PC-9 (cell line): Measurements from ENCODE around the gene FBRSL1. TPM values are rescaled to one million over a fixed set of nuclear protein-coding genes. Genes with fewer than 3 reads are reported as not detected.

Source experiments
- BruUV-seq: library from RNA; stranded (reverse); fragments of 400-500 nt; replicated peaks from 2 replicates; lab custom pipeline; 2021; lab: Mats Ljungman, UMichigan
- CTCF ChIA-PET: fragments of 300-600 bp; sonication (Branson Sonifier 250); formaldehyde crosslinking; loops from one replicate; lab custom pipeline; 2022; ENCODE audit warnings: antibody characterized with exemption; lab: Charles Lee
- POLR2A ChIA-PET: fragments of 300-600 bp; sonication (Branson Sonifier 250); formaldehyde crosslinking; loops from one replicate; lab custom pipeline; 2022; ENCODE audit warnings: antibody characterized with exemption; ENCODE audit not compliant: unreplicated experiment; lab: Charles Lee
- DNase-seq, 2 experiments: peaks; one replicate each; pipeline versions ENCODE4 v3.0.0 to v3.0.0-alpha.2; 2015 to 2022; ENCODE audit warnings: mixed read lengths in 1 of 2
- H2AFZ ChIP-seq: fragments of 200-600 bp; sonication (generic); 2 replicates; pipeline ENCODE4 v1.8.1; 2017; ENCODE audit warnings: antibody characterized with exemption
- H3F3A ChIP-seq: fragments of 200-600 bp; sonication (generic); 2 replicates; pipeline ENCODE4 v1.8.1; 2017; ENCODE audit warnings: antibody characterized with exemption, mild to moderate bottlenecking, low read depth; ENCODE audit not compliant: insufficient read depth
- H3K27ac ChIP-seq: fragments of 200-600 bp; sonication (generic); 2 replicates; pipeline ENCODE4 v1.6.1; 2016; ENCODE audit warnings: mixed run types
- H3K27me3 ChIP-seq: fragments of 200-600 bp; sonication (generic); 2 replicates; pipeline ENCODE4 v1.6.1; 2016; ENCODE audit warnings: low read depth, mixed run types; ENCODE audit not compliant: insufficient read depth
- H3K36me3 ChIP-seq: fragments of 200-600 bp; sonication (generic); 2 replicates; pipeline ENCODE4 v1.6.1; 2016; ENCODE audit warnings: low read depth, mixed run types
- H3K4me1 ChIP-seq: fragments of 200-600 bp; sonication (generic); replicated peaks from 2 replicates; pipeline ENCODE4 v1.6.1; 2016; ENCODE audit warnings: mixed run types; ENCODE audit not compliant: insufficient read depth
- H3K4me2 ChIP-seq: fragments of 200-600 bp; sonication (generic); 2 replicates; pipeline ENCODE4 v1.6.1; 2017; ENCODE audit warnings: mixed run types
- H3K4me3 ChIP-seq: fragments of 200-600 bp; sonication (generic); 2 replicates; pipeline ENCODE4 v1.6.1; 2016; ENCODE audit warnings: mixed run types
- H3K79me2 ChIP-seq: fragments of 200-600 bp; sonication (generic); 2 replicates; pipeline ENCODE4 v1.6.1; 2017; ENCODE audit warnings: low read depth, mixed run types
- H3K9me2 ChIP-seq: fragments of 200-600 bp; sonication (generic); 2 replicates; pipeline ENCODE4 v1.8.1; 2017; ENCODE audit warnings: mild to moderate bottlenecking; ENCODE audit not compliant: insufficient read depth
- H3K9me3 ChIP-seq: fragments of 200-600 bp; sonication (generic); 2 replicates; pipeline ENCODE4 v1.8.1; 2016; ENCODE audit warnings: low read depth; ENCODE audit not compliant: insufficient read depth
- H4K20me1 ChIP-seq: fragments of 200-600 bp; sonication (generic); 2 replicates; pipeline ENCODE4 v1.8.1; 2017; ENCODE audit not compliant: insufficient read depth
- CTCF ChIP-seq: fragments of 200-600 bp; sonication (generic); conservative IDR thresholded peaks from 2 replicates; pipeline ENCODE4 v1.6.1; 2017; ENCODE audit warnings: mixed run types, antibody characterized with exemption, mild to moderate bottlenecking, moderate library complexity
- EZH2 ChIP-seq: fragments of 200-600 bp; sonication (generic); IDR thresholded peaks from 2 replicates; pipeline ENCODE4 v1.8.0; 2017; ENCODE audit warnings: antibody characterized with exemption, low read depth
- intact Hi-C: fragments of 100-400 bp; cut with micrococcal nuclease; formaldehyde crosslinking; loops from one replicate; pipeline ENCODE4 v1.10.0; 2022; ENCODE audit not compliant: unreplicated experiment
- total RNA-seq: library from RNA; stranded (reverse); gene quantifications from 2 replicates; pipeline ENCODE4 v1.2.3, GENCODE V29; 2021

The FBRSL1 gene
- total RNA-seq, 1 experiment from 2014 or later: 59.5 TPM

GRCh38 chr12:132488127-132489077 lies 1.5 kb upstream of the FBRSL1 start:
- no peak for DNase-seq
- H3K27ac ChIP-seq: no peak overlapping the region
- H3K9me2 ChIP-seq: no peaks in the 10 kb centered on the region
- H3K4me3 ChIP-seq: no peak overlapping the region
- H3F3A ChIP-seq: no peaks in the 10 kb centered on the region; the same call in 1 of the 2 replicates
- TF ChIP-seq EZH2 (no peak), CTCF (no peak)
- H3K79me2 ChIP-seq: peaks cover 28% of the 10 kb centered on the region
- ChIA-PET POLR2A (no interaction called here), CTCF (no interaction called here)
- peaks cover 55% of the 10 kb centered on the region for H3K27me3 ChIP-seq
- H3K4me2 ChIP-seq: 0 out of 2 replicates have a peak overlapping the region, but pooled peaks have one; percentile 87
- peaks cover 27% of the 10 kb centered on the region for H4K20me1 ChIP-seq
- no peak overlapping the region for H2AFZ ChIP-seq
- BruUV-seq: no TSS peak
- H3K4me1 ChIP-seq: peaks cover 25% of the 10 kb centered on the region
- no peaks in the 10 kb centered on the region for H3K36me3 ChIP-seq
- H3K9me3 ChIP-seq: no peaks in the 10 kb centered on the region
- intact Hi-C loops: loop anchor here (2.0 kb wide), 1 partner anchor 42 kb away; no protein-coding TSS in a partner anchor

- Histone ChIP-seq H3K4me1 (peaks cover 32% of the 10 kb centered on the region), H3K4me2 (peak overlapping the region; percentile 87), H3K4me3 (peak overlapping the region; percentile 59; the same call in 1 of the 2 replicates), H3F3A (peaks cover 3% of the 10 kb centered on the region), H3K27ac (no peak overlapping the region), H3K27me3 (peaks cover 48% of the 10 kb centered on the region), H3K36me3 (no peaks in the 10 kb centered on the region), H3K79me2 (peaks cover 34% of the 10 kb centered on the region), H3K9me3 (no peaks in the 10 kb centered on the region), H3K9me2 (no peaks in the 10 kb centered on the region), H4K20me1 (peaks cover 34% of the 10 kb centered on the region), H2AFZ (peak overlapping the region; percentile 68; the same call in 1 of the 2 replicates)
- POLR2A ChIA-PET: no interaction called here
- TF ChIP-seq CTCF: no peak
- TF ChIP-seq EZH2: no peak
- no peak for DNase-seq
- no TSS peak for BruUV-seq
- intact Hi-C loops: loop anchor here (2.0 kb wide), 1 partner anchor 42 kb away; no protein-coding TSS in a partner anchor
- CTCF ChIA-PET: no interaction called here
Observed at GRCh38 chr12:132489078-132489601, 811 bp upstream of the FBRSL1 start.

- no peak for TF ChIP-seq EZH2
- TF ChIP-seq CTCF: no peak
- intact Hi-C loops: no loop called here
- Histone ChIP-seq H3K9me2 (no peaks in the 10 kb centered on the region), H3F3A (peaks cover 10% of the 10 kb centered on the region), H3K79me2 (peaks cover 49% of the 10 kb centered on the region), H3K9me3 (no peaks in the 10 kb centered on the region), H3K4me2 (peak overlapping the region; percentile 97), H3K4me3 (peak overlapping the region; percentile 81), H4K20me1 (peaks cover 49% of the 10 kb centered on the region), H3K36me3 (no peaks in the 10 kb centered on the region), H2AFZ (no peak overlapping the region), H3K27ac (no peak overlapping the region), H3K27me3 (peaks cover 35% of the 10 kb centered on the region), H3K4me1 (peaks cover 44% of the 10 kb centered on the region)
- ChIA-PET POLR2A (no interaction called here), CTCF (no interaction called here)
- DNase-seq: peak in 1 of 2 experiments; percentile 17
- no TSS peak for BruUV-seq
Observed at GRCh38 chr12:132490422-132491137, 629 bp downstream of the FBRSL1 start.
